ENCODE results near the gene GRIN3B. TPM values are rescaled to one million over a fixed set of nuclear protein-coding genes. Genes with fewer than 3 reads are reported as not detected.
A peak's percentile ranks its signal among the peaks of the same experiment; 100 is the strongest.

GRIN3B gene
- total RNA-seq, 1 donor from 2014 or later: not detected

DNA sequence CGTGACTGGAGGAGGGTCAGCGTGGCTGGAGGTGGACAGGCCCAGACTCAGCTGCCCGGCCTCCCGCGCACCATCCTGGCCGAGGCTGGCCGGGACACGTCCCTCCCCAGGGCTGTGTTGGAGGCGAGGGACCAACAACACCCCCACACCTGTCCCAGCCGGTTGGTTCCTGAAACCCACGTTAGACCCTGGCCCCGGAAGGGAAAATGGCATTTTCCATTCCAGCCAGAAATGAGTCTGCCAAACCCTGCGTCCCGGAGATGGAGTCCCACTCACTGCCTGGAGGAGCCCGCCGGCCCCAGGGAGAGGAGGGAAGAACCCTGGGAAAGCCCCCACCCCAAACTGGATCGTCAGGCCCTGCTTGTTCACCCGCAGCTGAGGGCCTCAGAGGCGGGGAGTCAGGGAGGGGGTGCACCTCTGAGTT, 20.9 kb upstream of the GRIN3B start:
- DNase-seq (ENCODE audit: low spot score in 2 of 2): no peak
- intact Hi-C loops (cut with DNase I): no loop called here
- peaks cover 9 to 12% of the 10 kb centered on the region in 2 donors for H3K4me1 ChIP-seq
- H3K27me3 ChIP-seq: no peaks in the 10 kb centered on the region
- no peak overlapping the region for H3K4me3 ChIP-seq
- TF ChIP-seq, protein P1, sequence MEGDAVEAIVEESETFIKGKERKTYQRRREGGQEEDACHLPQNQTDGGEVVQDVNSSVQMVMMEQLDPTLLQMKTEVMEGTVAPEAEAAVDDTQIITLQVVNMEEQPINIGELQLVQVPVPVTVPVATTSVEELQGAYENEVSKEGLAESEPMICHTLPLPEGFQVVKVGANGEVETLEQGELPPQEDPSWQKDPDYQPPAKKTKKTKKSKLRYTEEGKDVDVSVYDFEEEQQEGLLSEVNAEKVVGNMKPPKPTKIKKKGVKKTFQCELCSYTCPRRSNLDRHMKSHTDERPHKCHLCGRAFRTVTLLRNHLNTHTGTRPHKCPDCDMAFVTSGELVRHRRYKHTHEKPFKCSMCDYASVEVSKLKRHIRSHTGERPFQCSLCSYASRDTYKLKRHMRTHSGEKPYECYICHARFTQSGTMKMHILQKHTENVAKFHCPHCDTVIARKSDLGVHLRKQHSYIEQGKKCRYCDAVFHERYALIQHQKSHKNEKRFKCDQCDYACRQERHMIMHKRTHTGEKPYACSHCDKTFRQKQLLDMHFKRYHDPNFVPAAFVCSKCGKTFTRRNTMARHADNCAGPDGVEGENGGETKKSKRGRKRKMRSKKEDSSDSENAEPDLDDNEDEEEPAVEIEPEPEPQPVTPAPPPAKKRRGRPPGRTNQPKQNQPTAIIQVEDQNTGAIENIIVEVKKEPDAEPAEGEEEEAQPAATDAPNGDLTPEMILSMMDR (IDR thresholded peaks at IDR 0.05): no peak
- H3K36me3 ChIP-seq: no peaks in the 10 kb centered on the region
- H3K27ac ChIP-seq: no peak overlapping the region
- no peaks in the 10 kb centered on the region for H3K9me3 ChIP-seq

GRCh38 chr19:980133-980998, 19.9 kb upstream of the GRIN3B start:
- DNase-seq (ENCODE audit: low spot score in 2 of 2): no peak
- TF ChIP-seq, protein P1 (IDR thresholded peaks at IDR 0.05): no peak
- H3K36me3 ChIP-seq: no peaks in the 10 kb centered on the region
- no peak overlapping the region for H3K4me3 ChIP-seq
- H3K27ac ChIP-seq: no peak overlapping the region
- H3K9me3 ChIP-seq: no peaks in the 10 kb centered on the region
- intact Hi-C loops (cut with DNase I): loop anchor here (5.0 to 10.0 kb wide), 3 partner anchors 38 to 306 kb away; partner anchors contain the start of gene FSTL3
- peaks cover 12 to 18% of the 10 kb centered on the region in 2 donors for H3K4me1 ChIP-seq
- H3K27me3 ChIP-seq: no peaks in the 10 kb centered on the region

DNA sequence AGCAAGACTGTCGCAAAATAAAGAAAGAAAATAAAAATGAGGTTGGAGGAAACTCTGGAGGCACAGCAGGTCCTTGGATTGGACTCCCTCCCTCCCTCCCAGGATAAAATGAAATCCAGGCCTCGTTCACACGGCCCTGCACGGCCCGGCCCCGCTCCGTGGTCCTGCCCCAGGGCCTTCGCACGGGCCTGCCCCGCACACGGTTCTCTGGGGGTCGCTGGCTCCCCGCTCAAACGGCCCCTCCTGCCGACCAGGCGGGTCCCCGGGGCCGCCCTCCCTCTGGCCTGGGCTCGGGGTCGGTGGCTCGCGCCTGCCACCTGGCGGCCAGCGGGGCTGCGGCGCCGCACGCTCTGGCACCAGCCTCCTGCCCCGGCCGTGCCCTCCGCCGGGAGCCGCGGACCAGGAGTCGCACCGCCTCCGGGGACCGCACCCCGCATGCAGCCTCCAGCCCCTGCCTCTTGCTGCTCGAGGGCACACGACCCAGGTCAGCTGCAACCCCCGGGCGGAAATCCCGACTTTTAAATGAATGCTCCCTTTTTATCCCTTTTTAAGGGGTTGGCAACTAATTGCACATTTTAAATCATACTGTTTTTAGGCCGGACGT, 17.6 kb upstream of the GRIN3B start:
- Histone ChIP-seq H3K4me3 (peak overlapping the region; percentile 31 to 53), H3K27me3 (no peaks in the 10 kb centered on the region), H3K4me1 (peaks cover 12 to 18% of the 10 kb centered on the region in 2 donors), H3K9me3 (no peaks in the 10 kb centered on the region), H3K36me3 (peaks cover 7 to 16% of the 10 kb centered on the region in 2 donors), H3K27ac (peak overlapping the region; percentile 26 to 84)
- TF ChIP-seq, protein P1 (IDR thresholded peaks at IDR 0.05): peak; percentile 44 to 99 (median 74)
- intact Hi-C loops (cut with DNase I): loop anchor here (1.0 to 10.0 kb wide), 4 partner anchors 40 to 308 kb away; partner anchors contain the start of gene FSTL3
- peak in 1 of 2 donors; percentile 81 for DNase-seq (ENCODE audit: low spot score in 2 of 2)

DNA sequence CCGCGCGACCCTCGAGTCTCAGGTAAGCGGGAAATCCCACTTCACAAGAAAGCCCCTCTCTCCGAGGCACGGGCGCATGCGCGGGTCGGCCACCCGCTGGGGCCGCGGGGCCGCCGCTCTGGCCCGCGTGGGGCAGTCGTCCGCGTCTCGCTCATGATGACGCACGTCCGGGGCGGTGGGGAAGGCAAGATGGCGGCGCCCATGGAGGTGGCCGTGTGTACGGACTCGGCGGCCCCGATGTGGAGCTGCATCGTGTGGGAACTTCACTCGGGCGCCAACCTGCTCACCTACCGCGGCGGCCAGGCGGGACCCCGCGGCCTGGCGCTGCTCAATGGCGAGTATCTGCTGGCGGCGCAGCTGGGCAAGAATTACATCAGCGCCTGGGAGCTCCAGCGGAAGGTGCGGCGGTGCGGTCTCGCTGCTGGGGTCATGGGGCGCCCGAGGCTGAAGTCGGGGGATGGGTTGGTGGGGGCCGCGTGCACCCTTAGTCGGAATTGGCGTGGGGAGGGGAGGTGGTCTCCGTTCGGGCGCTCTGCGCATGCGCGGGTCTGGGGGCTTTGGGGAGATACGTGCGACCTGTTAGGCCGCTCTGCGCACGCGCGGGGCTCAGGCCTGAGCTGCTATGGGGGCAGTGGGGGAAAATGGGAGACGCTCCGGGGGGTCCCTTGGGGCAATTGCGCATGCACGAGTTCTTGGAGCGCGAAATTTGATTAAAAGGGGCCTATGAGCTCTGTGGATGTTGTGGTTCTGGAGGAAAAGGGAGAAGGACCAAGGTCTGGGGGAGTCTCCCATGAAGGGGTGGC, 15.9 kb upstream of the GRIN3B start, which contains the start of gene WDR18:
WDR18 (plus strand) TSS at position 181 of the 803 bp plus-strand sequence; CDS start at position 190, 9 bp downstream.
- intact Hi-C loops (cut with DNase I): loop anchor here (1.0 to 10.0 kb wide), 4 partner anchors 37 to 310 kb away; partner anchors contain the start of genes FSTL3, RNU6-2 and TMEM259

More for the DNA sequence above, 15.9 kb upstream of the GRIN3B start, which contains the start of gene WDR18:
- peak within 1 kb of the TSS; percentile 83 to 84 for H3K27ac ChIP-seq
- H3K4me1 ChIP-seq: peaks cover 12 to 18% of the 10 kb centered on the region in 2 donors
- H3K36me3 ChIP-seq: peaks cover 10 to 26% of the 10 kb centered on the region in 2 donors
- no peaks in the 10 kb centered on the region for H3K27me3 ChIP-seq
- peak within 1 kb of the TSS; percentile 63 to 73 for H3K4me3 ChIP-seq
- peak; percentile 57 to 96 for DNase-seq (ENCODE audit: low spot score in 2 of 2)
- H3K9me3 ChIP-seq: no peaks in the 10 kb centered on the region
- TF ChIP-seq, protein P1 (IDR thresholded peaks at IDR 0.05): peak in 2 of 3 experiments; percentile 11 to 27

Measured in ascending aorta (tissue), 2 donors.